Caco-2 (cell line): ENCODE data around the gene RGS6. TPM values are rescaled to one million over a fixed set of nuclear protein-coding genes. Genes with fewer than 3 reads are reported as not detected.

Experiments used
- BruUV-seq: library from RNA; stranded (reverse); fragments of 400-500 nt; replicated peaks from 2 replicates; lab custom pipeline; 2021; lab: Mats Ljungman, UMichigan
- CTCF ChIA-PET: fragments of 300-600 bp; sonication (Branson Sonifier 250); formaldehyde crosslinking; loops from one replicate; lab custom pipeline; 2022; ENCODE audit warnings: antibody characterized with exemption; lab: Charles Lee
- POLR2A ChIA-PET: fragments of 300-600 bp; sonication (Branson Sonifier 250); formaldehyde crosslinking; loops from one replicate; lab custom pipeline; 2022; ENCODE audit warnings: antibody characterized with exemption; lab: Charles Lee
- DNase-seq, 2 experiments: peaks; one replicate each; pipeline versions ENCODE4 v3.0.0 to v3.0.0-alpha.2; 2020 to 2022
- H3K27me3 ChIP-seq: replicated peaks from 2 replicates; pipeline ENCODE4 v1.6.0; 2011; ENCODE audit warnings: low read length; ENCODE audit not compliant: control insufficient read depth, insufficient read depth
- H3K36me3 ChIP-seq: 2 replicates; pipeline ENCODE4 v1.5.1; 2011; ENCODE audit warnings: low read length; ENCODE audit not compliant: control insufficient read depth, insufficient read depth
- H3K4me1 ChIP-seq: fragments of 250-450 bp; sonication (Bioruptor Pico); 2 replicates; pipeline ENCODE4 v1.5.1; 2020; ENCODE audit warnings: mild to moderate bottlenecking
- H3K4me3 ChIP-seq: 2 replicates; pipeline ENCODE4 v1.5.1; 2011; ENCODE audit warnings: low read depth, mild to moderate bottlenecking, control low read depth, low read length
- H3K9me3 ChIP-seq: fragments of 250-450 bp; sonication (Bioruptor Pico); 2 replicates; pipeline ENCODE4 v1.5.1; 2020; ENCODE audit warnings: mild to moderate bottlenecking, moderate library complexity
- H3K27ac Mint-ChIP-seq: one replicate; pipeline ENCODE4 v1.8.0; 2022; ENCODE audit warnings: mixed read lengths; ENCODE audit not compliant: unreplicated experiment
- H3K27me3 Mint-ChIP-seq: one replicate; pipeline ENCODE4 v1.8.0; 2022; ENCODE audit warnings: mixed read lengths; ENCODE audit not compliant: insufficient read depth, unreplicated experiment
- H3K36me3 Mint-ChIP-seq: one replicate; pipeline ENCODE4 v1.8.0; 2022; ENCODE audit warnings: mild to moderate bottlenecking, mixed read lengths; ENCODE audit not compliant: insufficient read depth, unreplicated experiment
- H3K4me1 Mint-ChIP-seq: one replicate; pipeline ENCODE4 v1.8.0; 2022; ENCODE audit warnings: low read depth, mixed read lengths; ENCODE audit not compliant: unreplicated experiment
- H3K4me3 Mint-ChIP-seq: one replicate; pipeline ENCODE4 v1.8.0; 2022; ENCODE audit warnings: mild to moderate bottlenecking, moderate library complexity, mixed read lengths; ENCODE audit not compliant: unreplicated experiment
- H3K9me3 Mint-ChIP-seq: one replicate; pipeline ENCODE4 v1.8.0; 2022; ENCODE audit warnings: mixed read lengths; ENCODE audit not compliant: unreplicated experiment
- CTCF ChIP-seq, 2 experiments: fragments of 200-600 bp in 1 of 2; IDR thresholded peaks; 1 replicate in 1 of 2; 2 replicates in 1 of 2; pipeline versions ENCODE4 v1.5.1 to v1.8.0; 2011 to 2022; ENCODE audit warnings: antibody characterized with exemption in 1 of 2, control low read depth in 1 of 2, inconsistent platforms in 1 of 2, low read depth in 1 of 2, low read length in 1 of 2, mild to moderate bottlenecking in 1 of 2, moderate library complexity in 1 of 2; ENCODE audit not compliant: insufficient read depth in 1 of 2, severe bottlenecking in 1 of 2, unreplicated experiment in 1 of 2
- intact Hi-C: fragments of 100-400 bp; cut with micrococcal nuclease; formaldehyde crosslinking; loops from one replicate; pipeline ENCODE4 v1.10.0; 2022; ENCODE audit not compliant: unreplicated experiment
- total RNA-seq: library from RNA; stranded (reverse); gene quantifications from 2 replicates; pipeline ENCODE4 v1.2.3, GENCODE V29; 2022

Gene RGS6
- total RNA-seq, 1 experiment from 2014 or later, result not detected

DNA sequence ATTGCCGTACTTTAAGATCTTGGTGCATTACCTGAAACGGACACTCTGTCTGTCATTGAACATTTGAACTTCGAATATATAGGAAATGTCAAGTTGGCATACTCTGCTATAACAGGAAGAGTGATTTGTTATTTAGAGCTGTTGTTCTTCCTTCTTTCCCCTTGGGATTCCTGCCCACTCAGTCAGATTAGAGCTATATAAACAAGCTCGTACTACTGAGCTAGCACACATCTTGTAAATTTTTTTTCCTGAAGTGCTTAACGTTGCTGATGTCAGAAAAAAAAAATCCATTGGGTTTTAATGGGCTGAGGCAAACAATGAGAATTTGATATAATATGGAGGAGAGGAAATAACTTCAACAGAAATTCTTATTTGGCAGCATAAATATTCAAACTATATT, 26.8 kb downstream of the RGS6 start:
- no peak for DNase-seq

DNA sequence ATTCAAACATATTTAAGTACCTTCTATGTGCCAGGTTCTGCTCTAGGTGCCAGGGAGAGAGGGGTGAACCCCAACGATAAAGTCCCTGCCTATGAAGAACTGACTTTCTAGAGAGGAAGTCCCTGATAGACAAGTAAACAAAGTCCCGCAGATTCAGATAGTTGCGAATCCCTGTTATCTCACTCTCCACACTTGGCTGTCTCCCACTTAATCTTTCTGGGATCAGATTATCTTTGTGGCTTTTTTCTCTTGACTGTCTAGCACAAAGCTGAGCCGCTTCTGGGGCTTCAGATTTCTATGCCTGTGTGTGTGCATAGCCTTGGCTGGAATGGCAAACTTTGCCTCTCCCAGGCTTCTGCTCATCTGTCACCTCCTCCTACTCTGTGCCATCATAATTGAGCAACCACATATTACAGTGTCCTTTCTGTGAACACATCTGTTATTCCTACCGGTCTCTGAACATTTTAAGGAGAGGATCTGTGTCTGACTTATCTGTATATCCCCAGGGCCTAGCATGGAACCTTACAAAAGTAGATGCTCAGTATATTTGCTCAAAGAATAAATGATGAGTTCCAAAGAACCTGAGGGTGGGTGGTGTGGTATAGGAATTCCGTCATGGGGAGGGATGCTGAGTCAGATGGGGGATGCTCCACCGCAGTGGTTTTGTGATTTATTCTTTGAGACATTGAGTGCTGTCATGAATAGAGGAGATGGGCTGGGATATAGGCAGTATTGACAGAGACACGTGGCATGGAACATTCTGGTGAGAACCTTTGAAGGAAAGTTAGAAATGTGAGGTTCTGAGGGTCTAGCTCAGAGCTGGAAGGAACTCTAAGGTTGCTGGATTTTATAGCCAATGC, 28.5 kb downstream of the RGS6 start:
- Mint-ChIP-seq H3K36me3 (no peaks in the 10 kb centered on the region), H3K27me3 (peaks cover 17% of the 10 kb centered on the region), H3K27ac (peak overlapping the region; percentile 39), H3K4me3 (no peak overlapping the region), H3K9me3 (peaks cover 14% of the 10 kb centered on the region), H3K4me1 (no peaks in the 10 kb centered on the region)
- BruUV-seq, result no TSS peak
- Histone ChIP-seq H3K27me3 (no peaks in the 10 kb centered on the region), H3K4me3 (no peak overlapping the region), H3K4me1 (peaks cover 7% of the 10 kb centered on the region; the same call in 1 of the 2 replicates), H3K36me3 (no peaks in the 10 kb centered on the region), H3K9me3 (no peaks in the 10 kb centered on the region)
- intact Hi-C loops, result no loop called here
- CTCF ChIA-PET, result no interaction called here
- no peak for TF ChIP-seq CTCF (IDR thresholded peaks at IDR 0.05; ENCODE audit: insufficient read depth in 1 of 2, low read depth in 1 of 2, low read length in 1 of 2, severe bottlenecking in 1 of 2, unreplicated experiment in 1 of 2)
- peak; percentile 1 to 37 for DNase-seq
- POLR2A ChIA-PET, result no interaction called here

More for the DNA sequence above, 26.8 kb downstream of the RGS6 start:
- Mint-ChIP-seq H3K4me1 (no peaks in the 10 kb centered on the region), H3K27me3 (peaks cover 11% of the 10 kb centered on the region), H3K4me3 (no peak overlapping the region), H3K9me3 (peaks cover 14% of the 10 kb centered on the region), H3K27ac (no peak overlapping the region), H3K36me3 (no peaks in the 10 kb centered on the region)
- BruUV-seq, result no TSS peak
- POLR2A ChIA-PET, result no interaction called here
- intact Hi-C loops, result no loop called here
- no peaks in the 10 kb centered on the region for H3K27me3 ChIP-seq
- H3K36me3 ChIP-seq, result no peaks in the 10 kb centered on the region
- peaks cover 7% of the 10 kb centered on the region; the same call in 1 of the 2 replicates for H3K4me1 ChIP-seq
- no peaks in the 10 kb centered on the region for H3K9me3 ChIP-seq
- H3K4me3 ChIP-seq, result no peak overlapping the region
- CTCF ChIA-PET, result no interaction called here
- no peak for TF ChIP-seq CTCF (IDR thresholded peaks at IDR 0.05; ENCODE audit: insufficient read depth in 1 of 2, low read depth in 1 of 2, low read length in 1 of 2, severe bottlenecking in 1 of 2, unreplicated experiment in 1 of 2)

DNA sequence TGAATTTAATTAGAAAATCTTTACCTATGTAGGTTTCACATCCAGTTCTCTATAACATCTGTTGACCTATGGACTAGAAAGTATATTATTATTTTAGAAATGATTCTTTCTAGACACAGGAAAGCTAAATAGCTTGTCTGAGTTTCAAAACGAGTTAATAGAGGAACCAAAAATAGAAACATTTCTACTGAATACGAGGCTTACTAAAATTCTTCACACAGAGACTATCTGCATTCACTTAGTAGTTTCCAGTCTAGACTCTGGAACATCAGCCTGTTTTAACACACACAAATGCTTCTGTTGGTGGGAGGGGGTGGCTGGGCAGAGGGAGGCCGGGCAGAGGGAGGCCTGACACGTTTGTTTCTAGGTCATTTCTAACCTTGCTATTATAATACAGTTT, 29.7 kb downstream of the RGS6 start:
- POLR2A ChIA-PET, result no interaction called here
- Mint-ChIP-seq H3K4me1 (no peaks in the 10 kb centered on the region), H3K36me3 (no peaks in the 10 kb centered on the region), H3K27ac (no peak overlapping the region), H3K27me3 (peaks cover 13% of the 10 kb centered on the region), H3K9me3 (peaks cover 6% of the 10 kb centered on the region), H3K4me3 (no peak overlapping the region)
- no peak overlapping the region for H3K4me3 ChIP-seq
- peaks cover 7% of the 10 kb centered on the region; the same call in 1 of the 2 replicates for H3K4me1 ChIP-seq
- H3K27me3 ChIP-seq, result no peaks in the 10 kb centered on the region
- intact Hi-C loops, result no loop called here
- no peak for DNase-seq
- no TSS peak for BruUV-seq
- TF ChIP-seq CTCF (IDR thresholded peaks at IDR 0.05; ENCODE audit: insufficient read depth in 1 of 2, low read depth in 1 of 2, low read length in 1 of 2, severe bottlenecking in 1 of 2, unreplicated experiment in 1 of 2), result no peak
- CTCF ChIA-PET, result no interaction called here
- no peaks in the 10 kb centered on the region for H3K36me3 ChIP-seq
- H3K9me3 ChIP-seq, result no peaks in the 10 kb centered on the region
